RPMI7951 (cell line): ENCODE results near the gene TMEM126B. TPM values are rescaled to one million over a fixed set of nuclear protein-coding genes. Genes with fewer than 3 reads are reported as not detected.
A peak's percentile ranks its signal among the peaks of the same experiment; 100 is the strongest.
"Not testable (repeated sequence)": the region's sequence is repeated elsewhere in the genome, so short reads cannot be mapped to it uniquely, and the experiment has no call there.

Experiments used
- DNase-seq: peaks from one replicate; pipeline ENCODE4 v3.0.0-alpha.2; 2012; ENCODE audit warnings: low read depth
- total RNA-seq: library from RNA; depleted of rRNA; stranded (reverse); fragments of >200 nt; shearing (Covaris generic); gene quantifications from 2 replicates; pipeline ENCODE4 v1.2.3, GENCODE V29; 2014; rRNA removed

The TMEM126B gene
- 103 and 109 TPM in 2 replicates for total RNA-seq

- DNase-seq, result peak; percentile 98
Observed at GRCh38 chr11:85627998-85628770, at the start of gene TMEM126B. TSS of gene TMEM126B (plus strand) at chr11:85628593. CDS start at chr11:85628608, 15 bp downstream.

GRCh38 chr11:85582111-85582510 is 46.3 kb upstream of the TMEM126B start:
- no peak for DNase-seq

- no peak for DNase-seq
Observed at GRCh38 chr11:85589373-85589772, 39.0 kb upstream of the TMEM126B start.

- DNase-seq, result peak; percentile 43
Observed at GRCh38 chr11:85590848-85591483, 37.4 kb upstream of the TMEM126B start.

- peak; percentile 56 for DNase-seq
Observed at GRCh38 chr11:85595285-85595884, 33.0 kb upstream of the TMEM126B start.

- DNase-seq, result no peak
Observed at GRCh38 chr11:85596886-85597285, 31.5 kb upstream of the TMEM126B start.

GRCh38 chr11:85599083-85599482 is 29.3 kb upstream of the TMEM126B start:
- DNase-seq, result no peak

GRCh38 chr11:85602526-85603213 is 25.7 kb upstream of the TMEM126B start:
- no peak for DNase-seq

GRCh38 chr11:85603220-85603619 is 25.2 kb upstream of the TMEM126B start:
- no peak for DNase-seq

- not testable (repeated sequence) for DNase-seq
Observed at GRCh38 chr11:85606237-85606636, 22.2 kb upstream of the TMEM126B start.

- not testable (repeated sequence) for DNase-seq
Observed at GRCh38 chr11:85608621-85609020, 19.8 kb upstream of the TMEM126B start.

- DNase-seq, result peak; percentile 42
Observed at GRCh38 chr11:85609286-85609685, 19.1 kb upstream of the TMEM126B start.

- DNase-seq, result not testable (repeated sequence)
Observed at GRCh38 chr11:85611643-85612042, 16.8 kb upstream of the TMEM126B start.

GRCh38 chr11:85619499-85619898 is 8.9 kb upstream of the TMEM126B start:
- no peak for DNase-seq

GRCh38 chr11:85620256-85620655 is 8.1 kb upstream of the TMEM126B start:
- no peak for DNase-seq

- no peak for DNase-seq
Observed at GRCh38 chr11:85626496-85626895, 1.9 kb upstream of the TMEM126B start.

- peak; percentile 58 for DNase-seq
Observed at GRCh38 chr11:85627332-85627997, 928 bp upstream of the TMEM126B start, which contains the start of gene DLG2. TSS of gene DLG2 (minus strand) at chr11:85627344.

- no peak for DNase-seq
Observed at GRCh38 chr11:85628771-85629341, 463 bp downstream of the TMEM126B start.

- DNase-seq, result no peak
Observed at GRCh38 chr11:85634747-85635146, 6.4 kb downstream of the TMEM126B start.

GRCh38 chr11:85643191-85643614 is 14.8 kb downstream of the TMEM126B start:
- DNase-seq, result no peak

GRCh38 chr11:85647078-85647477 is 18.7 kb downstream of the TMEM126B start:
- DNase-seq, result no peak
